Upper lobe of right lung (tissue), 1 donor: ENCODE data around the gene ARHGEF19. TPM values are rescaled to one million over a fixed set of nuclear protein-coding genes. Genes with fewer than 3 reads are reported as not detected.
"Not testable (repeated sequence)": the region's sequence is repeated elsewhere in the genome, so short reads cannot be mapped to it uniquely, and the experiment has no call there.

ENCODE experiments used
- ATAC-seq: fragments of 200-7000 bp; cut with Tn5 transposase; one replicate; pipeline ENCODE4 v1.9.1; 2020; ENCODE audit warnings: mild to moderate bottlenecking, moderate library complexity
- DNase-seq: peaks from one replicate; pipeline ENCODE4 v3.0.0-alpha.2; 2020
- H3K27ac ChIP-seq: fragments of 200-600 bp; one replicate; pipeline ENCODE4 v1.8.0; 2022
- H3K27me3 ChIP-seq: fragments of 200-600 bp; one replicate; pipeline ENCODE4 v1.8.0; 2022; ENCODE audit warnings: mild to moderate bottlenecking
- H3K36me3 ChIP-seq: fragments of 200-600 bp; one replicate; pipeline ENCODE4 v1.8.0; 2022
- H3K4me1 ChIP-seq: fragments of 200-600 bp; one replicate; pipeline ENCODE4 v1.8.0; 2022
- H3K4me3 ChIP-seq: fragments of 200-600 bp; one replicate; pipeline ENCODE4 v1.8.0; 2022; ENCODE audit warnings: mild to moderate bottlenecking
- H3K9me3 ChIP-seq: fragments of 200-600 bp; one replicate; pipeline ENCODE4 v1.8.0; 2022
- intact Hi-C: fragments of 100-400 bp; cut with DNase I; formaldehyde crosslinking; loops from one replicate; pipeline ENCODE4 v1.11.0; 2022
- total RNA-seq: library from RNA; stranded (reverse); fragmentation: NEBNext Ultra II Directional; extraction: Animal tissue kit (Norgen Biotek cat#: 25700); gene quantifications from one replicate; pipeline ENCODE4 v1.2.1, GENCODE V29; 2021
- TF ChIP-seq, protein P1 (sequence below): fragments of 200-600 bp; IDR thresholded peaks from one replicate; pipeline ENCODE4 v1.8.0; 2022; ENCODE audit warnings: antibody characterized with exemption
- donor health status: DM: no; HTN: yes; CAD: no; lungs with severe emphysema.

ARHGEF19 gene
- total RNA-seq, 1 donor from 2014 or later: 11.9 TPM

GRCh38 chr1:16172964-16173446 lies 39.4 kb downstream of the ARHGEF19 start:
- no peaks in the 10 kb centered on the region for H3K27me3 ChIP-seq
- TF ChIP-seq, protein P1, sequence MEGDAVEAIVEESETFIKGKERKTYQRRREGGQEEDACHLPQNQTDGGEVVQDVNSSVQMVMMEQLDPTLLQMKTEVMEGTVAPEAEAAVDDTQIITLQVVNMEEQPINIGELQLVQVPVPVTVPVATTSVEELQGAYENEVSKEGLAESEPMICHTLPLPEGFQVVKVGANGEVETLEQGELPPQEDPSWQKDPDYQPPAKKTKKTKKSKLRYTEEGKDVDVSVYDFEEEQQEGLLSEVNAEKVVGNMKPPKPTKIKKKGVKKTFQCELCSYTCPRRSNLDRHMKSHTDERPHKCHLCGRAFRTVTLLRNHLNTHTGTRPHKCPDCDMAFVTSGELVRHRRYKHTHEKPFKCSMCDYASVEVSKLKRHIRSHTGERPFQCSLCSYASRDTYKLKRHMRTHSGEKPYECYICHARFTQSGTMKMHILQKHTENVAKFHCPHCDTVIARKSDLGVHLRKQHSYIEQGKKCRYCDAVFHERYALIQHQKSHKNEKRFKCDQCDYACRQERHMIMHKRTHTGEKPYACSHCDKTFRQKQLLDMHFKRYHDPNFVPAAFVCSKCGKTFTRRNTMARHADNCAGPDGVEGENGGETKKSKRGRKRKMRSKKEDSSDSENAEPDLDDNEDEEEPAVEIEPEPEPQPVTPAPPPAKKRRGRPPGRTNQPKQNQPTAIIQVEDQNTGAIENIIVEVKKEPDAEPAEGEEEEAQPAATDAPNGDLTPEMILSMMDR: no peak
- H3K4me3 ChIP-seq: no peak overlapping the region
- DNase-seq (no peak), ATAC-seq (peak; percentile 55)
- peaks cover 47% of the 10 kb centered on the region for H3K4me1 ChIP-seq
- H3K27ac ChIP-seq: peak overlapping the region; percentile 61
- H3K36me3 ChIP-seq: no peaks in the 10 kb centered on the region
- intact Hi-C loops: no loop called here
- H3K9me3 ChIP-seq: no peaks in the 10 kb centered on the region

- no peaks in the 10 kb centered on the region for H3K36me3 ChIP-seq
- no peak overlapping the region for H3K27ac ChIP-seq
- no peaks in the 10 kb centered on the region for H3K27me3 ChIP-seq
- no peaks in the 10 kb centered on the region for H3K9me3 ChIP-seq
- DNase-seq (no peak), ATAC-seq (no peak)
- H3K4me3 ChIP-seq: no peak overlapping the region
- intact Hi-C loops: no loop called here
- peaks cover 51% of the 10 kb centered on the region for H3K4me1 ChIP-seq
- TF ChIP-seq, protein P1: no peak
Observed at GRCh38 chr1:16172218-16172830, 40.1 kb downstream of the ARHGEF19 start.

GRCh38 chr1:16171314-16172151 lies 40.9 kb downstream of the ARHGEF19 start:
- intact Hi-C loops: no loop called here
- Histone ChIP-seq H3K9me3 (no peaks in the 10 kb centered on the region), H3K36me3 (no peaks in the 10 kb centered on the region), H3K4me3 (no peak overlapping the region), H3K27ac (no peak overlapping the region), H3K27me3 (no peaks in the 10 kb centered on the region), H3K4me1 (peaks cover 44% of the 10 kb centered on the region)
- DNase-seq (no peak), ATAC-seq (no peak)
- TF ChIP-seq, protein P1: no peak

GRCh38 chr1:16170283-16170673 lies 42.2 kb downstream of the ARHGEF19 start:
- no peaks in the 10 kb centered on the region for H3K9me3 ChIP-seq
- peaks cover 33% of the 10 kb centered on the region for H3K4me1 ChIP-seq
- no peak overlapping the region for H3K4me3 ChIP-seq
- no peak overlapping the region for H3K27ac ChIP-seq
- ATAC-seq (no peak), DNase-seq (no peak)
- intact Hi-C loops: no loop called here
- no peaks in the 10 kb centered on the region for H3K27me3 ChIP-seq
- H3K36me3 ChIP-seq: no peaks in the 10 kb centered on the region
- TF ChIP-seq, protein P1: no peak

DNA sequence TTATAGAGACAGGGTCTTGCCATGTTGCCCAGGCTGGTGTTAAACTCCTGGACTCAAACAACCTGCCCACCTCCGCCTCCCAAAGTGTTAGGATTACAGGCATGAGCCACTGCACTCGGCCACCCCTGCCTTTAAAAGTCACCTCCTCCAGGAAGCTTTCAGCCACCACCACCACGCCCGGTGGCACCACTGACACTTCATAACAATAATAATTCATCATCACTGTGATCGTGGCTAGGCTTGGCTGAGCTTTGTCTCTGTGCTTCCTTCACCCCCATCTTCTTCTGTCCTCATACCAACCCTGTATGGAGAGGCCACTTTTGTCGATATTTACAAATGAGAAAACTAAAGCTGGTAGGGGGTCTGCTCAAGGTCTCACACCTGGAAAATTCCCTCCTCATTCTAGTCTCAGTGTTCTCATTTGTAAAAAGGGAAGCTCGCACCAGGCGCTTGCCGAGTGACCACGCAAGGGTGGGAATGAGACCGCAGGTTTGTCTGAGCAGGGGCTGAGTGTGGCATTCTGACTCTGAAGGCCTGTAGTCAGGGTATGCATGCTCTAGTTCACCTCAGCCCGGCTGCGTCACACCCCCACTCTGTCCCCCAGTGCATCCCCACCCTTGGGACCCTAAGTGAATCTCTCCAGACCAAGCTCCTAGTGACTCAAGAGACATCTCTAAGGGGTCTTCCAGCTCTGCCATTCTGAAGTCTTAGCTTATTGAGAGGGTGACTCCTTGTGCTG lies 43.7 kb downstream of the ARHGEF19 start:
- H3K27ac ChIP-seq: no peak overlapping the region
- no peak for ATAC-seq
- intact Hi-C loops: no loop called here
- H3K4me3 ChIP-seq: no peak overlapping the region
- H3K27me3 ChIP-seq: no peaks in the 10 kb centered on the region
- no peaks in the 10 kb centered on the region for H3K9me3 ChIP-seq
- no peaks in the 10 kb centered on the region for H3K36me3 ChIP-seq
- TF ChIP-seq, protein P1: no peak
- no peak for DNase-seq
- H3K4me1 ChIP-seq: peaks cover 21% of the 10 kb centered on the region

GRCh38 chr1:16168144-16168495 lies 44.3 kb downstream of the ARHGEF19 start:
- H3K36me3 ChIP-seq, H3K27ac ChIP-seq, DNase-seq, H3K27me3 ChIP-seq, H3K9me3 ChIP-seq, intact Hi-C loops, ATAC-seq: not testable (repeated sequence)
- H3K4me1 ChIP-seq: peaks cover 14% of the 10 kb centered on the region
- H3K4me3 ChIP-seq: peak overlapping the region; percentile 44
